Psoas muscle (tissue), 8 donors: ENCODE results near the gene LMBR1L. TPM values are rescaled to one million over a fixed set of nuclear protein-coding genes. Genes with fewer than 3 reads are reported as not detected.

ENCODE experiments used
- ATAC-seq, 4 donors: fragments of 200-7000 bp; cut with Tn5 transposase; one replicate each; pipeline ENCODE4 v1.9.1; 2020; ENCODE audit warnings: moderate library complexity in 3 of 4, mild to moderate bottlenecking in 2 of 4
- DNase-seq, 2 donors: peaks; one replicate each; pipeline ENCODE4 v3.0.0-alpha.2; 2020
- H3K27ac ChIP-seq: fragments of 200-600 bp; one replicate; pipeline ENCODE4 v1.8.0; 2022
- H3K27me3 ChIP-seq, 3 donors: fragments of 200-600 bp in 1 of 3; one replicate each; pipeline versions ENCODE4 v1.6.1 to v1.8.0; 2013 to 2022; ENCODE audit warnings: low read length in 2 of 3, mild to moderate bottlenecking in 2 of 3, moderate library complexity in 1 of 3; ENCODE audit not compliant: insufficient read depth in 3 of 3
- H3K36me3 ChIP-seq, 2 donors: fragments of 200-600 bp in 1 of 2; one replicate each; pipeline versions ENCODE4 v1.6.1 to v1.8.0; 2013 to 2022; ENCODE audit warnings: low read depth in 1 of 2, mild to moderate bottlenecking in 1 of 2, moderate library complexity in 1 of 2; ENCODE audit not compliant: insufficient read depth in 1 of 2
- H3K4me1 ChIP-seq: fragments of 200-600 bp; one replicate; pipeline ENCODE4 v1.8.0; 2022
- H3K4me3 ChIP-seq: fragments of 200-600 bp; one replicate; pipeline ENCODE4 v1.8.0; 2022; ENCODE audit warnings: mild to moderate bottlenecking
- H3K9me3 ChIP-seq: fragments of 200-600 bp; one replicate; pipeline ENCODE4 v1.8.0; 2022
- CTCF ChIP-seq: fragments of 200-600 bp; IDR thresholded peaks from one replicate; pipeline ENCODE4 v1.8.0; 2022; ENCODE audit warnings: antibody characterized with exemption
- WGBS, 3 donors: extraction: QIAGEN DNeasy Blood & Tissue Kit; methylation state at CpG; one replicate each; pipeline versions ENCODE4 v1.1.6 to v1.1.7; 2013; 5-methylcytosine and 5-hydroxymethylcytosine counted together
- intact Hi-C, 2 donors: fragments of 100-400 bp; cut with DNase I; formaldehyde crosslinking; loops; one replicate each; pipeline versions ENCODE4 v1.11.0 to v1.14.2; 2022
- polyA plus RNA-seq, 3 donors: library from polyadenylated mRNA; stranded (reverse); fragments of 200-250 nt; gene quantifications; one replicate each; pipeline ENCODE4 v1.2.3, GENCODE V29; 2013
- total RNA-seq, 4 donors: library from RNA; stranded (reverse); fragmentation: NEBNext Ultra II Directional in 2 of 4; extraction: Animal tissue kit (Norgen Biotek cat#: 25700) in 2 of 4; gene quantifications; one replicate each; pipeline versions ENCODE4 v1.2.1 to v1.2.4, GENCODE V29; 2021 to 2023
- donor health status: healthy with polysubstance abuse.
- donor health status: DM: no; HTN: no; CAD: no; lungs with moderate emphysema.
- donor health status: Bipolar disorder and iron deficiency.
- donor health status: healthy.
- donor health status: DM: yes; HTN: yes; CAD: no.
- donor health status: DM: no; HTN: no; CAD: no.
- donor health status: DM: no; HTN: no; CAD: no.
- donor health status: DM: yes; HTN: yes; CAD: no.

Gene LMBR1L
- total and polyA plus RNA-seq, 7 donors: 13.3 to 27.3 (median 16.8) TPM

- Histone ChIP-seq H3K27me3 (peaks cover 0 to 55% (median 24%) of the 10 kb centered on the region in 3 donors), H3K9me3 (no peaks in the 10 kb centered on the region), H3K4me1 (peaks cover 22% of the 10 kb centered on the region), H3K36me3 (peaks cover 0 to under 1% of the 10 kb centered on the region in 2 donors), H3K4me3 (peak overlapping the region; percentile 46), H3K27ac (no peak overlapping the region)
- DNase-seq (no peak), ATAC-seq (no peak)
- intact Hi-C loops: no loop called here
- WGBS, 3 donors: 74 to 79% (median 75%) methylated on average over 37 to 41 of the region's 41 CpGs
- TF ChIP-seq CTCF: no peak
These were observed 19.4 kb downstream of the LMBR1L start for GRCh38 chr12:49091056-49091835.

- ATAC-seq (peak in 2 of 4 donors; percentile 41 to 48), DNase-seq (peak; percentile 52 to 67)
- H3K27me3 ChIP-seq: peaks cover 0 to 53% (median 24%) of the 10 kb centered on the region in 3 donors
- intact Hi-C loops: loop anchor here (2.0 to 5.0 kb wide), 3 partner anchors 31 to 142 kb away; no protein-coding TSS in a partner anchor
- peak overlapping the region; percentile 54 for H3K4me3 ChIP-seq
- no peaks in the 10 kb centered on the region for H3K9me3 ChIP-seq
- WGBS, 3 donors: 5 to 11% (median 7%) methylated on average over 48 to 88 of the region's 88 CpGs
- H3K4me1 ChIP-seq: peaks cover 22% of the 10 kb centered on the region
- no peak for TF ChIP-seq CTCF
- H3K27ac ChIP-seq: no peak overlapping the region
- H3K36me3 ChIP-seq: no peaks in the 10 kb centered on the region
These were observed 20.6 kb downstream of the LMBR1L start for GRCh38 chr12:49089821-49090773.

DNA sequence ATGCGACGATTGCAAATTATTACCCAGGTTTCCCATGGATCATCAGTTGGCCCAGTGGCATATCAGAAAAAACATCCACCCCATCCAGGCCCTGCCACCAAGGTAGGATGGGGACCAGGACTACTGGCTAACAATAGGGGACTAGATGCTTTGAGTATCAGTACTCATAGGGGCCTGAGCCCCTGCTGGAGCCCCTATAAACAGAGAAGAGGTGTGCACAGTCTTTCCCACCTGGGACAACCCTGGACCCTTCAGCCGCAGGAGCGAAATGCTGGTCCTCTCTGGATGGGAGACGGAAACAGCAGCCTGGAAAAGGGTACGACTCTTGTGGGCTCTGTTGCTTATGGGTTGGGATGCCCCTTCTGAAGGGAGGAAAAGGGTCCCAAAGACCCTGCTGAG, 21.7 kb downstream of the LMBR1L start:
- Histone ChIP-seq H3K9me3 (no peaks in the 10 kb centered on the region), H3K36me3 (no peaks in the 10 kb centered on the region), H3K27ac (no peak overlapping the region), H3K27me3 (peaks cover 0 to 42% (median 20%) of the 10 kb centered on the region in 3 donors), H3K4me3 (no peak overlapping the region), H3K4me1 (peaks cover 13% of the 10 kb centered on the region)
- no peak for TF ChIP-seq CTCF
- no peak for DNase-seq
- 74 to 80% (median 77%) methylated on average over 6 of the region's 6 CpGs for WGBS, 3 donors
- no peak for ATAC-seq
- intact Hi-C loops: loop anchor here (2.0 to 5.0 kb wide), 3 partner anchors 32 to 143 kb away; no protein-coding TSS in a partner anchor

GRCh38 chr12:49088150-49088931, 22.3 kb downstream of the LMBR1L start:
- Histone ChIP-seq H3K9me3 (no peaks in the 10 kb centered on the region), H3K36me3 (no peaks in the 10 kb centered on the region), H3K27me3 (peaks cover 0 to 37% (median 20%) of the 10 kb centered on the region in 3 donors), H3K4me1 (peaks cover 9% of the 10 kb centered on the region), H3K4me3 (no peak overlapping the region), H3K27ac (no peak overlapping the region)
- intact Hi-C loops: loop anchor here (2.0 to 5.0 kb wide), 3 partner anchors 32 to 144 kb away; no protein-coding TSS in a partner anchor
- WGBS, 3 donors: 4 to 8% (median 6%) methylated on average over 18 of the region's 18 CpGs
- ATAC-seq (peak; percentile 93 to 95 (median 94)), DNase-seq (peak; percentile 67 to 83)
- peak; percentile 88 for TF ChIP-seq CTCF
